KMS-11 (cell line): ENCODE results near the gene FLRT1.

Experiments used
- H2AFZ ChIP-seq: fragments of 200-600 bp; sonication (generic); 2 replicates; pipeline ENCODE4 v1.6.1; 2016; ENCODE audit warnings: antibody characterized with exemption, mixed run types, low read depth
- H3K27ac ChIP-seq: fragments of 200-600 bp; sonication (generic); 2 replicates; pipeline ENCODE4 v1.6.1; 2016; ENCODE audit warnings: mild to moderate bottlenecking, mixed run types
- H3K27me3 ChIP-seq: fragments of 200-600 bp; sonication (generic); 2 replicates; pipeline ENCODE4 v1.6.1; 2017; ENCODE audit warnings: mild to moderate bottlenecking, low read depth, mixed run types, moderate library complexity; ENCODE audit not compliant: insufficient read depth
- H3K36me3 ChIP-seq: fragments of 200-600 bp; sonication (generic); 2 replicates; pipeline ENCODE4 v1.6.1; 2017; ENCODE audit warnings: mild to moderate bottlenecking, mixed run types; ENCODE audit not compliant: insufficient read depth
- H3K4me1 ChIP-seq: fragments of 200-600 bp; sonication (generic); 2 replicates; pipeline ENCODE4 v1.6.1; 2016; ENCODE audit warnings: mild to moderate bottlenecking, low read depth, mixed run types; ENCODE audit not compliant: poor library complexity, severe bottlenecking
- H3K4me2 ChIP-seq: fragments of 200-600 bp; sonication (generic); 2 replicates; pipeline ENCODE4 v1.7.0; 2016; ENCODE audit warnings: mild to moderate bottlenecking, mixed run types
- H3K4me3 ChIP-seq: fragments of 200-600 bp; sonication (generic); IDR thresholded peaks from 2 replicates; pipeline ENCODE4 v1.6.1; 2017; ENCODE audit warnings: low read depth, low read length, mixed read lengths; ENCODE audit not compliant: insufficient read depth
- H3K79me2 ChIP-seq: fragments of 200-600 bp; sonication (generic); 2 replicates; pipeline ENCODE4 v1.6.1; 2016; ENCODE audit warnings: low read depth, mixed run types; ENCODE audit not compliant: insufficient read depth
- H3K9ac ChIP-seq: fragments of 200-600 bp; sonication (generic); 2 replicates; pipeline ENCODE4 v1.6.1; 2016; ENCODE audit warnings: mild to moderate bottlenecking, mixed run types
- H4K20me1 ChIP-seq: fragments of 200-600 bp; sonication (generic); 2 replicates; pipeline ENCODE4 v1.6.1; 2016; ENCODE audit warnings: mild to moderate bottlenecking, mixed run types; ENCODE audit not compliant: insufficient read depth
- CTCF ChIP-seq: fragments of 200-600 bp; sonication (generic); conservative IDR thresholded peaks from 2 replicates; pipeline ENCODE4 v1.6.1; 2017; ENCODE audit warnings: low read depth, mild to moderate bottlenecking, antibody characterized with exemption, low read length, moderate library complexity, mixed read lengths

FLRT1 gene

GRCh38 chr11:64056861-64057260, 21.1 kb downstream of the FLRT1 start:
- H3K4me3 ChIP-seq, result no peak overlapping the region
- TF ChIP-seq CTCF, result no peak
- no peaks in the 10 kb centered on the region for H3K27me3 ChIP-seq
- no peaks in the 10 kb centered on the region for H4K20me1 ChIP-seq
- H3K79me2 ChIP-seq, result no peaks in the 10 kb centered on the region
- H3K4me1 ChIP-seq, result no peaks in the 10 kb centered on the region
- no peak overlapping the region for H3K9ac ChIP-seq
- H3K27ac ChIP-seq, result no peak overlapping the region
- H3K4me2 ChIP-seq, result no peak overlapping the region
- no peak overlapping the region for H2AFZ ChIP-seq
- no peaks in the 10 kb centered on the region for H3K36me3 ChIP-seq

GRCh38 chr11:64057890-64058289, 22.2 kb downstream of the FLRT1 start:
- no peak overlapping the region for H3K27ac ChIP-seq
- H3K27me3 ChIP-seq, result no peaks in the 10 kb centered on the region
- H3K4me3 ChIP-seq, result no peak overlapping the region
- H3K4me2 ChIP-seq, result no peak overlapping the region
- H3K9ac ChIP-seq, result no peak overlapping the region
- H4K20me1 ChIP-seq, result no peaks in the 10 kb centered on the region
- H3K36me3 ChIP-seq, result no peaks in the 10 kb centered on the region
- no peaks in the 10 kb centered on the region for H3K79me2 ChIP-seq
- H3K4me1 ChIP-seq, result no peaks in the 10 kb centered on the region
- H2AFZ ChIP-seq, result no peak overlapping the region
- no peak for TF ChIP-seq CTCF

- Histone ChIP-seq H3K27ac (no peak overlapping the region), H3K9ac (no peak overlapping the region), H3K36me3 (no peaks in the 10 kb centered on the region), H3K27me3 (no peaks in the 10 kb centered on the region), H2AFZ (no peak overlapping the region), H4K20me1 (no peaks in the 10 kb centered on the region), H3K4me3 (no peak overlapping the region), H3K4me1 (no peaks in the 10 kb centered on the region), H3K79me2 (no peaks in the 10 kb centered on the region), H3K4me2 (no peak overlapping the region)
- TF ChIP-seq CTCF, result no peak
Measured at GRCh38 chr11:64058494-64058893, 22.8 kb downstream of the FLRT1 start.

GRCh38 chr11:64059339-64060140, 23.8 kb downstream of the FLRT1 start:
- H3K9ac ChIP-seq, result no peak overlapping the region
- no peaks in the 10 kb centered on the region for H4K20me1 ChIP-seq
- no peak overlapping the region for H3K4me3 ChIP-seq
- H3K4me1 ChIP-seq, result no peaks in the 10 kb centered on the region
- no peak overlapping the region for H2AFZ ChIP-seq
- no peak overlapping the region for H3K27ac ChIP-seq
- H3K79me2 ChIP-seq, result no peaks in the 10 kb centered on the region
- no peaks in the 10 kb centered on the region for H3K36me3 ChIP-seq
- H3K27me3 ChIP-seq, result no peaks in the 10 kb centered on the region
- H3K4me2 ChIP-seq, result no peak overlapping the region
- no peak for TF ChIP-seq CTCF
